AML-193 (cell line): ENCODE results near the gene CHST13.
"Not testable (repeated sequence)": the region's sequence is repeated elsewhere in the genome, so short reads cannot be mapped to it uniquely, and the experiment has no call there.

ENCODE experiments used
- DNase-seq, 2 experiments: peaks; one replicate each; lab custom pipeline; 2025; lab: John Stamatoyannopoulos, UW

CHST13 gene

DNA sequence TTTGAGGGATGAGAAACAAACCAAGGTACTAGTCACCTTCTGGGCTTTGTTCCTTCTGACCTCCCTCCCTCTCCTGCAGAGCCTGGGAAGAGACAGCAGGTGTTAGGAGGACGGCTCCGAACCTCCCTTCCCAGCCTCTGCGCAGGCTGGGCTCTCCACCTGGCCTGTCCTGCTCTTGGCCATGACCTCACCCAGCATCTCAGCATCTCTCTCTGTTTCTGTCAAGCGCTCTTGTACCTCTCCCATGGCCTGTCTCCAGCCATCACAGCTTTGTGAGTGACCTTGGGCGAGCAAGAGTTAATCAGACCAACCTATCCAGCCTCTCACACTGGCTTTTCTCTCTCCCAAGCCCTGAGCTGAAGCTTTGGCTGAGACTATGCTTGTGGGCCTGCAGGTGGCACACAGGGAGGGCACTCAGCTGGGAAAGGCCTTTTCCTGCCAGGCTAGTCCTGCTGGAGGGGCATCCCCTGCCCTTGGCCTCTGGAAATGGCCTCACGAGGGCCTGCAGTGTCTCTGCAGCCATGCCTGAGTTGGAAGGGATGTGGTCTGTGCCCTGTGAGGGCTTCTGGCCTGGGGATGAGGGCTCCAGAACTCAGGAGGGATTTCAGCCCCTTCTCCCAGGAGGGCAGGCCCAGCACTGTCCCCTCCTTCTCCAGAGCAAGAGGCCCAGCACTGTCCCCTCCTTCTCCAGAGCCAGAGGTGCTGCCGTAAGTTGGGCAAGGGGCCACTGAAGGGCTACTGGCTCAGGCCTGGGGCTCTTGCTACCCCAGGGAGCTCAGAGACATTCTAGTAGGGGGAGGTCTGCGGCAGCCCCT, 2.1 kb downstream of the CHST13 start:
- no peak for DNase-seq

DNA sequence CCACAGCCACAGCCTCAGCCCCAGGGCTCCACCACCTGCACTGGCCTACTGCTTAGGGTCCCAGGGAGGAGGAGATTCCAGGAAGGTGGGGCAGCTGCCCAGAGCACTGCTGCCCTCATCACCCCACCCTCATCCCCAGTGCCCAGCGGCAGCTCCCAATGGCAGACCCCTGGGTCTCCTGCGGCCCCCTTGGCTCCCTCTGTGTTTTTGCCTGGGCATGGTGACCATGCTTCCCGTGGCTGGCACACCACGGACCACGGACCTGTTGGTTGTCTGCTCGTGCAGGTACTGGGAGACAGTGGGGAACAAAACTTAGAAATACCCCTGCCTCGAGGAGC, 2.7 kb downstream of the CHST13 start:
- no peak for DNase-seq

DNA sequence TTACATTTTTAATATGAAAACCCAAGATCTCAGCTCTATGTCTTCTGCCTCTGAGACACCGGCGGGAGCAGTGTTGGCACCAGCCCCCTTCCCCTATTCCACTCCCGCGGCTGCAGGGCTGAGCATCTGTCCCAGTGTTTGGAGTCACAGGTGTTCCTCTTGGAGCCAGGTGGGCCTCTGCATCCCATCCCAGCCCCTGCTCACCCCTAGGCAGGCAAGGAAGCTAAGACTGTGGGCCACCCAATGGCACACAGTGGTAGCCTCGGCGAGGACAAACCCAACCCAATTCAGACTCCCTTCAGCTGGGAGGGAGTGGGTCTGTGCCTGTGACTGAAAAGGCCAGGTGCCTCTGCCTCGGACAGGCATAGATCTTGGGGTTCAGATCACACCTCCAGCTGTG, 3.1 kb downstream of the CHST13 start:
- no peak for DNase-seq

DNA sequence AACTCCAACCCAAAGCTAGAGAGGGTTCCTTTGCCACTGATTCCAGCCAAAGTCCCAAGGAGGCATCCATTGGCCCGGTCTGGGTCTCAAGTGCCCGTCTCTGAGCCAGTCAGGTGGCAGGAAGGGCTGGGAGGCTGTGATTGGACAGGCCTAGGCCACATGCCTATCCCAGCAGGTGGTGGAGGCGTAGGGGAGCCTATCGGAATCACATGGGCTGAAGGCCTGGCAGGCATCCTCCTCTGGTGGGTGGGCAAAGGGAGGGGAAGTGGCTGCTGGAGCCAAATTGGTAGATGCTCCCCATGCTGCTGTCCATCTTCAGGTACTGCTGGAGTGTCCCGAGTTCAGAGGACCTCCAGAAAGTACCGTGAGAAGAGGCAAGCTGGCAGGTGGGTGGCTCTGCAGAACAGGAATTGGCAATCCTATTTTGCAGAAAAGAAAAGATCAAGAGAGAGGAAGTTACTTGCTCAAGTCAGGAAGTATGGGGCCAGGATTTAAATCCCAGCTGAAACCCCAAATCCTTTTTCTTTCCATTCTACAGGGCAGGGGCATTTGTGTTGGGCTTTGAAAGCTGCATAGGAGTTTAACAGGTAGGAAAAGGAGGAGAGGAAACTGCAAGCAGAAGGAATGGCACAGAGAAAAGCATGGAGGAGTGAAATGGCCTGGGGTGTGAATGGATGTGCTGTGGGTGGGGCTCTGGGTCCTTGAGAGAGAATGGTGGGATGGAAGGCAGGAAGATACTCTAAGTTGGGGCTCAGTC, 3.7 kb downstream of the CHST13 start:
- peak; percentile 39 to 54 for DNase-seq

DNA sequence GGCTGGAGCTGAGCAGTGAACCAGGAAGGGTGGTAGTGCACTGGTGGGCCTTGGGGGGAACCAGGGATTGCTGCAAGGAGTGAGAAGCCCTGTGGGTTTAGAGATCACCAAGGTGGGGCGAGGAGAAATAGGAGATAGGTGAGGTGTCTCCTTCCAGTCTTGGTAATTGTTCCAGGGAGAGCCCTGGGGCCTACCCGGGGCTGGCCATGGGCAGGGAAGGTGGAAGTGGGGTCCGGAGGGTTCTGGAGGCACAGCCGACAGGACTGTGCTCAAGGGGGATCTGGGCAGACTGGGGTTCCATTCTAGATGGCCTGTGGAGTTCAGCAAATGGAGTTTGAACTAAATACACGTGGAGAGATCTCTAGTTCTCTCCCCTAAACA, 4.5 kb downstream of the CHST13 start:
- no peak for DNase-seq

DNA sequence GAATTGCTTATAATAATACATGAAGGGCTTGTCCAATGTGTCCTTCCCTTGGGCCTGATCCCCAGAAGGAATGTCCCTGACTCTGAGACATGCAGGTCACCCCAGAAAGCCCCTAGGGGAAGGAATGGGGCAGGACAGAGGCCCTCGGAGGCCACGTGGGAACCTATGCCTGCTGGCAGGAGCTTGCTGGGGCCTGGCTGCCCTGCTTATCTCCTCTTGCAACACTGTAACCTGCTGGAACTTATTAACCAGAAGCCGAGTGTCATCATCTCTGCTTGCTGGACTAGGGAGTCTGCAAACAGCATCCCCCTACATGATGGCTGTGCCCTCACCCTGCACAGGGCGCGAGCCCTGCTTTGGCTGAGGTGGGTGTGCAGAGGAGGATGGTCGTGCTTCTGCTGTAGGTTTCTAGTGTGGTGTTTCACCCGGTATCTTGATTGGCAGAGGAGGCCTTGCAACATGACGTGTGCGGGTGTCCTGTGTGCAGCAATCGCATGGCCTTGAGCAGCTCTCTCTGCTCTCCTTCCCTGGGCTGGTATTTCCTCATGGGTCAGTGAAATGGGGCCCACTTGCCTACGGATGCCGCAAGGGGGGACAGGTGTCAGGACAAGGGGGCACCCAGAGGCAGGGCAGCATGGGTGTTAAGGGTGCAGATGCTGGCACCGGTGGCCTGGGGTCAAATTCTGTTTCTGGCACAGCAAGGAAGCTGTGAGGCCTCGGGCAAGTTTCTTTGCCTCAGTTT, 5.0 kb downstream of the CHST13 start:
- peak; percentile 79 to 87 for DNase-seq

DNA sequence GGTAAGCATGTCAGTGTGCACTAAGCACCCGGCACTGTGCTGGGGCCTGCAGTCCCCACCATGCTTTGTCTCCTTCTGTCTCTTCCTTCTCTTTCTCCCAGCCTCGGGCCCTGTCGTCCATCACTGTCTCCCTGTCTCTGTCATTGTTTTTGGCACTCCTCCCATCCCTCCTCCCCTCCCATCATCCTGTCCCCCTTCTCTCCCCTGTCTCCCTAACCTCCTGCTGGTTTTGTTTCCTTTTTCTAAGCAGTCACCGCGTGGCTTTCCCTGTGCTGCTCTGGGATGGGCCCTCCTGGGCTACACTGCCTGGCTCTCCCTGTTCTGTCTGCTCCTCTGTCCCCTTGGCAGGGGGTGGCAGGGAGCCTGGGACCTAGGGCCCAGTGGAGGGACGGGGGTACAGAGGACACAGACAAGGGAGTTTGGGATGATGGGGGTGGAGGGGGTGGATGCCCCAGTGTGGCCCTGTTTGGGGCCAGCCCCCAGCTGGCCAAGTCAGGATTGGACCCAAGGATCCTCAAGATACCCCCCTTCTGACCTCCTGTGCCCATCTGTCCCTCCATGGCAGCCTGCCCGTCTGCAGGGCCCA, 5.7 kb downstream of the CHST13 start:
- DNase-seq: no peak

DNA sequence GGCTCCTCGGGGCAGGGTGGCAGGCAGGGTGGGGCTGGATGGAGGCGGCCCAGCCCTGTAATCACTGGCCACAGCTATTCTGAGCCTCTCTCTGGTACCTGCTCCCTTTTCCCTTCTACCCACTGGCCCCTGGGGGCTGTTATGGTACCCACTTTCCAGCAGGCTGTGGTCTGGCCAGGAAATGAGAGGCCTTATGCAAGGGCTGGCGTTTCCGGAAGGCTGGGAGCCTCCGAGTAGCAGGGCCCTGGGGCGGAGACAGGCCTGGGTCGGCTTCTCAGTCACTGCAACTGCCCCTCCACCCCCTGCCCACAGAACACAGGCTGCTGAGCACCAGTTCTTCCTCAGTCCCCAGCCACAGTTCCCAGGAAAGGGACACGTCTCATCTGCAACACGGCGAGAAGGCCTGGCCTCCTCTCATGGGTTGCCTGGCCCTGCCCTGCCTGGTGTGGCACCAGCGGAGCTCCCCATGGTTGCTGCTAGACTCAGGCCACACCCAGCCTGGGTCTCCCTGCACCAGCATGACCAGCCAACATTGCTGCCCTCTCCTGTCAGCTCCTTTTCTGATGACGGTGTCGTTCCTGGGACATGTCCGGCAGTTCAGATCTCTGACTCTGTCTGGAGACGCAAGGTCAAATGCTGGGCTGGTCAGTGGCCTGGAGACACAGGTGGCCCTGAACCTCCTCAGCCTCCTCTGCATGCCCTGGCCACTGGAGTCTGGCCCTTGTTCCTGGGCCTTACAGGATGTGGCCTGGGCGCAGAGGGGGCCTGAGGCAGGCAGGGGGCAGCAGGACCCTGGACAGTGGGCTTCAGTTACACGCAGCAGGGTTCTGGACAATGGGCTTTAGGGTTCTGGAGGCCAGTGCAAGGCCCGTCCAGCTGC, 6.5 kb downstream of the CHST13 start:
- peak; percentile 98 for DNase-seq

DNA sequence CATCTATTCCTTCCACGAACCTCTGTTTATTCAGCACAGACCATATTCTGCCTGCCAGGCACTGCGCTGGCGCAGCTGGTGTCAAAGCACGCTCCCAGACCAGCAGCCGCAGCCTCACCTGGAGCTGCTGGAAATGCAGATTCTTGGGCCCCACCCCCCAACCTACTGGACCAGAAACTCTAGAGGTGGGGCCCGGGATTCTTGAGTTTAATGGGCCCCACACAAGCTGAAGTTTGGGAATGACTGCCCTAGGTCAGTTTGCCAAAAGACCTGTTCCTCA, 7.0 kb downstream of the CHST13 start:
- no peak for DNase-seq

DNA sequence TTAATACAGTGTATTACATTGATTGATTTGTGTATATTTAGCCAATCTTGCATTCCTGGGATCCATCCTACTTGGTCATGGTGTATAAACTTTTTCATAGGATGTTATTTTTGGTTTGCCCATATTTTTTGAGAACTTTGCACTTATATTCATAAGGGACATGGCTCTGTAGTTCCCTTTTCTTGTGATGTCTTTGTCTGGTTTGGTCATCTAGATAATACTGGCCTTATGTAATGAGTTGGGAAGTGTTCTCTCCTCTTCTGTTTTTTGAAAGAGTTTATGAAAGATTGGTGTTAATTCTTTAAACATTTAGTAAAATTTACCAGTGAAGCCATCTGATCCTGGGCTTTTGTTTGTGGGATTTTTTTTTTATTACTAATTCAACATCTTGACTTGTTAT, 9.6 kb downstream of the CHST13 start:
- peak; percentile 65 to 75 for DNase-seq

DNA sequence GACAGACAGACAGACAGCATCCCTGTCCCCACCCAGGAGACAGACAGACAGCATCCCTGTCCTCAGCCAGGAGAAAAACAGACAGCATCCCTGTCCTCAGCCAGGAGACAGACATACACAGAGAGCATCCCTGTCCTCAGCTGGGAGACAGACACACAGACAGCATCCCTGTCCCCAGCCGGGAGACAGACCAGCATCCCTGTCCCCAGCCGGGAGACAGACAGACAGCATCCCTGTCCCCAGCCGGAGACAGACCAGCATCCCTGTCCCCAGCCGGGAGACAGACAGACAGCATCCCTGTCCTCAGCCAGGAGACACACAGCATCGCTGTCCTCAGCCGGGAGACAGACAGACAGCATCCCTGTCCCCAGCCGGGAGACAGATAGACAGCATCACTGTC, 10.8 kb downstream of the CHST13 start:
- DNase-seq: not testable (repeated sequence)

DNA sequence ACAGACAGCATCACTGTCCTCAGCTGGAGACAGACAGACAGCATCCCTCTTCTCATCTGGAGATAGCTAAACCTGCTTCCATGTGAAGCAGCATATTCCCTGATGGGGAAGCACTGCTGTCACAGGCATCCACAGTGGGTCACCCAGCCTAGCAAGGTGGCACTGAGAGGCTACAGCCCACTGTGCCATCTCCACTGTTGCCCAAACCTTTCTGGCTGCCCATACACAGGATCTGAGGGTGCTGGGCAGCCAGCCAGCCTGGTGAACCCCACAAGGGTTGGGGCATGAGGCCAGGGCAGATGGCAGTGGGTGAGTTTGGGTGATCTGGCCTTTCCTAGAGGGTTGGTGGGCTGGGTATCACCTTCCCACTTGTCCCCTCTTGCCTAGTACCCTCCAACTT, 11.7 kb downstream of the CHST13 start:
- DNase-seq: no peak

DNA sequence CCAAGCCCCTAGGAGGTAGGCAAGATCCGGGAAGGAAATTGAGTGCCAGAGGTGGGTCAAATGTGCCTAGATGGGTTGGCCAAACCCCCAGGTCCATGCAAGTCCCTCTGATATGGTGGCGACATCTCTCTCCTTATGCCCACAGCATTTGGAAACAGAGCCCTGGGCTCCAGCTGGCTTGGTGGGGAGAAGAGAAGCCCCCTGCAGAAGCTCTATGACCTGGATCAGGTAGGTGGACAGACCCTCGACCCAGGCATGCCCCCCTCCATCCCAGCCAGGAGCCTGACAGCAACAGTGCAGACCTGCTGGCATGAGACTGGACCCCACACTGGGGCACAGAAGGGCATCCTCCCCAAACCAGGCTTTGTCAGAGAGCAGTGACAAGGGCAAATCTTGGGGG, 12.2 kb downstream of the CHST13 start:
- no peak for DNase-seq

DNA sequence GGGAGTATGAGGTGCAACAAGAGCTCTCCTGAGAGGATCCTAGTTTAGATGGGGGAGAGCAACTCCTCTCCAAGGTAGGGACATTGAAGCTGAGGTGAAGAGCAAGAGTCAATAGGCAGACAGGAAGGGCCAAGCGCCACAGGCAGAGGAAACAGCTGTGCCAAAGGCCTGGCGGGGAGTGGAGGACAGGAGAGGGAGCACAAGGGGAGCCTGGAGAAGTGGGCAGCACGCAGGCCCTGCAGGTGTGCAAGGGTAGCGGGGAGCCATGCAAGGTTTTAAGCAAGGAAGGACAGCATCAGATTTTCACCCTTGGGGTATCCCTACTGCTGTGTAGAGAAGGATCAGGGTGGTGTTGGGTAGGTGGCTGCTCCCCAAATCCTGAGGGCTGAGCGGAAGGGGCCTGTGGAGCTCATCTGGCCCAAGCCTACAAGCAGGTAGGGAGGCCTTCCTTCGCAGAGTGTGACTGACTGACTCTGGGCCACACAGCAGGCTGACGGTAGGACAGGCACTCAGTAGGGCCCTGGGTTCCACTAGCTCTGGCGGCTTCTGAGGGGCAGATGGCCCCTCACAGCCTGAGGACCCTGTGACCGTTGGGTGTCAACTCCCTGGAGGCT, 13.3 kb downstream of the CHST13 start:
- no peak for DNase-seq

DNA sequence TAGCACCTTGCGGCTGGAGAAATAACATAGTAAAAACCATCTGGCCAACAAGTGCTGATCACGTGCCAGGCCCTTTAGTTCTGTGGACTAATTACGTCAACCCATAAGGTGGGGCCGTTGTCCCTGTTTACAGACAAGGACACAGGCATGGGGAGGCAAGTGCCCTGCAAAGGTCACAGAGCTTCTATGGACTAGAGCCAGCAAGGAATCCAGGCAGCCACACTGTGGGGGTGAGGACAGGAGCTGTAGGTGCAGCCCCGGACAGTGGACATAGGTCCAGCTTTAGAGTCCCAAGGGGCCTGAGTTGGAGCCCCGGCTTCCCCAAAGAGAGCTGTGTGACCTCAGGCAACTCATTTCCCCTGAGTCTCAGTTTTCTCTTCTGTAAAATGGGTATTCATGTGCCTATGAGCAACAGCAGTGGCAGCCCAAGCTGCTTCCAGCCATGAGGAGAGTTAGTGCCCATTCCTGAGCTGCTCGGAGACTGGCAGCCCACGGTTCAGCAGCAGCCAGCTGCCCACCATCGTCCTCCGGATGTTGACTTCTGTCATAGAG, 13.9 kb downstream of the CHST13 start:
- no peak for DNase-seq

DNA sequence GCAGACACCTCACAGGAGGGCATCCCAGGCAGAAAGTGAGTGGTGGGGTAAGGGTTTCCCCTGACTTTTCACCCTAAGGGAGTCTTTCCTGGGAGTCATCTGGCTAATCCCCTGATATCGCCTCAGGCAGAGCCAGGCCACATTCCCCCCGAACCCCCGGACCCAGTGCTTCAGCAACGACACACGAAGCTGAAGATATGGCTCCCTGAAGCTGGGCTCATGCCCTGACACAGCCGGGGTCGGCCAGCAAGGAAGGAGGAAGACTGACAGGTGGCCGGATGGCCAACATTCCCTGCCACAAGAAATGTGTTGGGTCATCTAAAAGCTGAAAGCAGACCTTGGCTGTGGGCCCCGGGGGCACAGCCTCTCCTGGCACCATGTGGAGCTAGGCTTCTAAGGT, 14.4 kb downstream of the CHST13 start:
- DNase-seq: no peak

DNA sequence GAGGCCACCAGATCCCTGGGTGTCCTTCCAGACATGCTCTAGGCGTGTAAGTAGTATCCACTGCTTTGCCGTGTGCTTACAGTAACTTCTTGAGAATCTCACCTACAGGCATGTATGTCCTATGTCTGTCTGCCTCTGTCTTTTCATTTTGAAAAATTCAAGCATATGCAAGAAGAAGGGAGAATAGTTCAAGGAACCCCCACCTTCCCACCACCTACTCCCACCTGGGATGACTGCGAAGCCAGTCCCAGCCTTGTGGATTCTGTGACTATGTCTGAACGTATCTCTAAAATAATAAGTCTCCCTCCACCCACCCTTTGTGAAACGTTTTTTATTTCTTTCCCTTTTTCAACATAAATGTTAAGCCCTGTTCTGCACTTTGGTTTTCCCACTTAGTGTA, 15.0 kb downstream of the CHST13 start:
- no peak for DNase-seq

DNA sequence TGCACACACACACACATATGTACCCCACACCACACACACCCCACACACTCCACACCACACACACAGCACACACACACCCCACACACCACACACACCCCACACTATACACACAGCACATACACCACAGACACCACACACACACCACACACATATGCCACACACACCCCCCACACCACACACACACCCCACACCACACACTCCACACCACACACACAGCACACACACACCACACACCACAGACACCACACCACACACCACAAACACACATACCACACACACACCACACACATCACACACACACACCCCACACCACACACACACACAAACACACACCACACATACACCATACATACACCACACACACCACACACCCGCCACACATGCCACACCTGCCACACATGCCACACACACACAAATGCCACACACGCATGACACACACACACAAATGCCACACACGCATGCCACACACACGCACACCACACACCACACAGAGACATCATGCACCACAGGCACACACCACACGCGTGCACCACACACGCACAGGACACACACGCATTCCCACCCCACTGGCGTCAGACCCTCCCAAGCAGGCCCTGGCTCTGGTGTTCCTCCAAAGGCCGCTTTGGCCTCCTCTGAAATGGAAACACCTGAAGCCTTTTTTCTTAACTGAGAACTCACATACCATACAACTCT, 15.7 kb downstream of the CHST13 start:
- no peak for DNase-seq

DNA sequence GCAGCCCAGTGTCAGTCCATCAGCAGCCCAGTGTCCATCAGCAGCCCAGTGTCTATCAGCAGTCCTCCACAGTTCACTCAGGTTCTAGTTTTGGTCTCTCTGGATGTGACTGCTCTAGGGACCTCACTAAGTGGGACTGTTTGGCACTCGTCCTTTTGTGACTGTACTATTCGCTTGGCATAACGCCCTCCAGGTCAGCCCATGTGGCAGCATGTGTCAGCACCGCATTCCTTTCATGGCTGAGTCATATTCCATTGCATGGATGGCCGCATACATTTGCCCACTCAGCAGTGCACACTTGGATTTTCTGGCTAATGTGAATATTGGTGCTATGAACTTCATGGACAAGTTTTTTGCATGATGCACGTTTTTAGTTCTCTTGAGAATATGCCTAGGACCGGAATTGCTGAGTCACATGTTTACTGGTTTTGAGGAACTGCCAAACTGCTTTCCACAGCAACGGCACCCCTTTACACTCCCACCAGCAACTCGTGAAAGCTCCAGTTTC, 16.4 kb downstream of the CHST13 start:
- peak; percentile 96 to 97 for DNase-seq

DNA sequence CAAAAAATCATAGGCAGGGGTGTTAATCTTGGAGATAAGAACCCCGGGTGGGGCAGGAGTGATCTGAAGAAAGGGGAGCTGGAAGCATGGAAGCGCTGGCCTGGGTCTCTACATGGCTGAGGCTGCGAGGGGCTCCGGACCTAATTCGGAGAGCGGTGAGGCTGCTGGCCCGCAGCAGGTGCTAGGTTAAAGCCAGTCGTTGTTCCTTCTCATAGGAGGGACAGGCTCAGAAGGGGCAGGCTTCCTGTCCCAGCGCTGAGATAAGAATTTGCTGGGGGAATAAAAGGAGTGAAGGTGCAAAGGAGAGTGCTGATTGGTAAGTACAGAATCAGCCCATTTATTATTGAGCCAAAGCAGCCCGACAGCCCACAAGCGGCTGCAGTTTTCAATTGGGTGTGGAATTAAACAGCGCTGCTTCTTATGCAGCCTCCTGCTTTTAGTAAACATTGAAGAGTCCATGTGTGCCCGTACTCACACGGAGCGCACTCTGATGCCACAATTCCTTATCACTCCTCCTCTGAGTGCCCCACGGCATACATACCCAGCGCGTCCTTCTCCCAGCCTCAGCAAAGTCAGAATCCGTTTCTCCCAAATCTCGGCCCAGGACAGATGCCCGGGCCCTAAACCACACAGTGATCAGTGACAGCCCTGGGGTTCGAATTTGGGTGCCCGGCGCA, 17.1 kb downstream of the CHST13 start:
- no peak for DNase-seq
